Measurements from ENCODE around the gene PAX7.

Gene PAX7

DNA sequence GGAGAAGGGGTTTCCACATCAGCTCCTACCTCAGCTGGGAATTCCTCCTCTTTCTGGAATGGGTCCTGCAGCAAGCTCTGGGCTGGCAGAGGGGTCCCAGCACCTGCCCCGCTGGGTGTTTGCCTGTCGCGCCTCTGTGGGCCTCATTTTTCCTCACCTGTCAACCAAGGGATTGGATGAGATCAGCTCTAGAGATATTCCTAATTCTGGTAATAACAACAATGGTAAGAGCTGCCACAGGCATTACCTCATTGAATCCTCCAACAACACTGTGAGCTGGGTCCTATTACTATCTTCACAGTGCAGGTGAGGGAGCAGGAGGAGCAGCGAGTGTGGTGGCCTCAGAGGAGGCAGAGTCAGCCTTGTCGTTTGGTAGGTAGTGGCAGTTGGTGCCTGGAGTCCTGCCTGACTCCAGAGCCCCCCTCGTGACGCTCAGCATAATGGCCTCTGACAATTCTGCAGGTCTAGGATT lies 23.3 kb upstream of the PAX7 start:
- H3K4me3 ChIP-seq (replicated peaks in 1 of 2; ENCODE audit: low read depth in 2 of 2, low read length in 2 of 2) = no peak overlapping the region
- DNase-seq (ENCODE audit: low read depth in 2 of 2) = no peak
- TF ChIP-seq, protein P1, sequence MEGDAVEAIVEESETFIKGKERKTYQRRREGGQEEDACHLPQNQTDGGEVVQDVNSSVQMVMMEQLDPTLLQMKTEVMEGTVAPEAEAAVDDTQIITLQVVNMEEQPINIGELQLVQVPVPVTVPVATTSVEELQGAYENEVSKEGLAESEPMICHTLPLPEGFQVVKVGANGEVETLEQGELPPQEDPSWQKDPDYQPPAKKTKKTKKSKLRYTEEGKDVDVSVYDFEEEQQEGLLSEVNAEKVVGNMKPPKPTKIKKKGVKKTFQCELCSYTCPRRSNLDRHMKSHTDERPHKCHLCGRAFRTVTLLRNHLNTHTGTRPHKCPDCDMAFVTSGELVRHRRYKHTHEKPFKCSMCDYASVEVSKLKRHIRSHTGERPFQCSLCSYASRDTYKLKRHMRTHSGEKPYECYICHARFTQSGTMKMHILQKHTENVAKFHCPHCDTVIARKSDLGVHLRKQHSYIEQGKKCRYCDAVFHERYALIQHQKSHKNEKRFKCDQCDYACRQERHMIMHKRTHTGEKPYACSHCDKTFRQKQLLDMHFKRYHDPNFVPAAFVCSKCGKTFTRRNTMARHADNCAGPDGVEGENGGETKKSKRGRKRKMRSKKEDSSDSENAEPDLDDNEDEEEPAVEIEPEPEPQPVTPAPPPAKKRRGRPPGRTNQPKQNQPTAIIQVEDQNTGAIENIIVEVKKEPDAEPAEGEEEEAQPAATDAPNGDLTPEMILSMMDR (IDR thresholded peaks at IDR 0.05; ENCODE audit: low read depth, low read length) = no peak

DNA sequence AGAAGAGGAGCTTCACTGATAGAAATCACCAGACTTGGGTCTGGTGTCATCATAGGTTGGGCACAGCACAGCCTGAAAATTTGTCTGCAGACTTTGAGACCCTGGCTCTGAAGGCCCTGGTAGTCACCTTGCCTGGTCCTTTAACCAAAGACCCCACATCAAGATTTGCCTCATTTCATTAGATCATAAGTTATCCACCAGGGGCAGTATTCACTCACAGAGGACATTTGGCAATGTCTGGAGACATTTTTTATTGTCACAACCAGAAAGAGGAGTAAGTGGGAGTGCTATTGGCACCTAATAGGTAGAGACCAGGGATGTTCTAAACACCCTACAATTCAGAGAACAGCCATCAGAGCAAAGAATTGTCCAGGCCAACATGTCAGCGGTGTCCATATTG lies 22.1 kb upstream of the PAX7 start:
- H3K4me3 ChIP-seq (replicated peaks in 1 of 2; ENCODE audit: low read depth in 2 of 2, low read length in 2 of 2) = no peak overlapping the region
- TF ChIP-seq, protein P1 (IDR thresholded peaks at IDR 0.05; ENCODE audit: low read depth, low read length) = no peak
- DNase-seq (ENCODE audit: low read depth in 2 of 2) = no peak

DNA sequence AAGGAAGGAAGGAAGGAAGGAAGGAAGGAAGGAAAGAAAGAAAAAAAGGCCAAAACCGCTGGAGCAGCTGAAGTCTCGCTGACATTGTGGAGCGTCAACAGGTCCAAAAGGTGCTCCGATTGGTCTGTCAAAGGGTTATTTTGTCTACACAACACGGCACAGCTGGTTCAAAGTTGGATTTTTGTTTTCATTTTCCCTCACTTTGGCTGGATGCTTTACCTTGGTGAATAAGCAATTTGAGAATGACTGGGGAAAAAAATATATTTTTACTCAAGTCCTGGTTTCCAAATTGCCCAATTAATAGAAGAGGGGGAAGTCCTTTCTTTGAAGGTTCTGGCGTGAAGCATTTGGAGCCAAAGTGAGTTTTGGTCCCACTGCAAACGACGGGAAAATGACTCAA lies 19.3 kb upstream of the PAX7 start:
- TF ChIP-seq, protein P1 (IDR thresholded peaks at IDR 0.05; ENCODE audit: low read depth, low read length) = no peak
- no peak for DNase-seq (ENCODE audit: low read depth in 2 of 2)
- no peak overlapping the region for H3K4me3 ChIP-seq (replicated peaks in 1 of 2; ENCODE audit: low read depth in 2 of 2, low read length in 2 of 2)

DNA sequence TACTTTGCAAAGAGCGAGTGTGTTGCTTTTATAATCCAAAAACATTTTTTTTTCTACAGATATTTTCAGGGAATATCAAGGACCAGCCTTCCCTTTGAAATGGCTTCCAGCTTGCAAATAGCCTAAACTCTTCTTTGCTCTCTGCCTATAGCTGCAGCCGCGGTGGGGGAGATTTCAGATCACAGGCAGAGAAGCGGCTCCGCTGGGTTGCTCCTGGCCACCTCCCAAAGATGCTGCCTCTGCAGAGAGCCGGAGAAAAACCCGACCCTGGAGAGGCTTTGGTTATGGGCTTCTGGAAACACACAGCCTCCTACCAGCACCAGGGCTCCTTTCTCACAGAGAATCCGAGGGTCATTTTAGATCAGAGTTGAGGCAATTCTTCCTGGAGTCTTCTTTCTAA lies 18.6 kb upstream of the PAX7 start:
- DNase-seq (ENCODE audit: low read depth in 2 of 2) = no peak
- TF ChIP-seq, protein P1 (IDR thresholded peaks at IDR 0.05; ENCODE audit: low read depth, low read length) = no peak
- no peak overlapping the region for H3K4me3 ChIP-seq (replicated peaks in 1 of 2; ENCODE audit: low read depth in 2 of 2, low read length in 2 of 2)

GRCh38 chr1:18614069-18614735 lies 16.4 kb upstream of the PAX7 start:
- DNase-seq (ENCODE audit: low read depth in 2 of 2) = no peak
- TF ChIP-seq, protein P1 (IDR thresholded peaks at IDR 0.05; ENCODE audit: low read depth, low read length) = no peak
- no peak overlapping the region for H3K4me3 ChIP-seq (replicated peaks in 1 of 2; ENCODE audit: low read depth in 2 of 2, low read length in 2 of 2)

- DNase-seq (ENCODE audit: low read depth in 2 of 2) = no peak
- TF ChIP-seq, protein P1 (IDR thresholded peaks at IDR 0.05; ENCODE audit: low read depth, low read length) = no peak
- H3K4me3 ChIP-seq (replicated peaks in 1 of 2; ENCODE audit: low read depth in 2 of 2, low read length in 2 of 2) = no peak overlapping the region
These were observed 11.8 kb upstream of the PAX7 start for GRCh38 chr1:18618546-18619466.

Measured in cardiac fibroblast (primary cell).